Transverse colon (tissue), 4 donors: ENCODE measurements around the gene FAM234A. TPM values are rescaled to one million over a fixed set of nuclear protein-coding genes. Genes with fewer than 3 reads are reported as not detected.
"Not testable (repeated sequence)": the region's sequence is repeated elsewhere in the genome, so short reads cannot be mapped to it uniquely, and the experiment has no call there.

Experiments
- DNase-seq: peaks from one replicate; pipeline ENCODE4 v3.0.0-alpha.2; 2019
- H3K27ac ChIP-seq, 4 donors: fragments of 200-600 bp; sonication (generic); 2 replicates each; pipeline ENCODE4 v1.5.1; 2016 to 2018; ENCODE audit warnings: inconsistent platforms in 4 of 4
- H3K27me3 ChIP-seq: fragments of 200-600 bp; sonication (generic); 2 replicates; pipeline ENCODE4 v1.5.1; 2017; ENCODE audit warnings: inconsistent platforms
- H3K36me3 ChIP-seq, 4 donors: fragments of 200-600 bp; sonication (generic); 2 replicates each; pipeline ENCODE4 v1.5.1; 2017 to 2019; ENCODE audit warnings: inconsistent platforms in 4 of 4
- H3K4me1 ChIP-seq, 4 donors: fragments of 200-600 bp; sonication (generic); 2 replicates each; pipeline ENCODE4 v1.5.1; 2017 to 2020; ENCODE audit warnings: inconsistent platforms in 4 of 4
- H3K4me3 ChIP-seq, 4 donors: fragments of 200-600 bp; sonication (generic); 1 replicate in 1 of 4; 2 replicates in 3 of 4; pipeline versions ENCODE4 v1.5.1 to v1.6.1; 2017 to 2019; ENCODE audit warnings: inconsistent platforms in 4 of 4
- H3K9me3 ChIP-seq, 2 donors: fragments of 200-600 bp; sonication (generic); 2 replicates each; pipeline ENCODE4 v1.5.1; 2017 to 2019; ENCODE audit warnings: inconsistent platforms in 2 of 2
- EP300 ChIP-seq: sonication (generic); formaldehyde crosslinking; IDR thresholded peaks from one replicate; pipeline ENCODE4 v1.6.1; 2017; ENCODE audit warnings: antibody characterized with exemption, low read depth
- POLR2A ChIP-seq: fragments of 450-650 bp; IDR thresholded peaks from one replicate; pipeline ENCODE4 v1.6.1; 2016; ENCODE audit warnings: antibody characterized with exemption, mild to moderate bottlenecking, moderate library complexity
- POLR2AphosphoS5 ChIP-seq, 3 donors: sonication (generic); formaldehyde crosslinking; IDR thresholded peaks; one replicate each; pipeline ENCODE4 v1.6.1; 2016; ENCODE audit warnings: antibody characterized with exemption in 3 of 3
- WGBS, 2 donors: methylation state at CpG; one replicate each; pipeline ENCODE4 v1.1.5; 2018; ENCODE audit warnings: low coverage in 1 of 2; 5-methylcytosine and 5-hydroxymethylcytosine counted together
- in situ Hi-C, 4 donors: fragments of 200-750 bp; cut with MboI; loops; one replicate each; pipeline versions ENCODE4 v1.15.0 to v1.15.1; 2017; ENCODE audit warnings: low sequenced_read_pairs in 3 of 4, low pct_ligation_motif_present in 1 of 4, low pct_unique_long_range_greater_than_20kb in 1 of 4
- intact Hi-C: fragments of 100-400 bp; cut with DNase I; formaldehyde crosslinking; loops from one replicate; pipeline ENCODE4 v1.15.1; 2023; ENCODE audit warnings: low total_unique reads
- total RNA-seq, 4 donors: library from RNA; depleted of rRNA; stranded (reverse); fragments of >200 nt; gene quantifications; one replicate each; pipeline ENCODE4 v1.1.0, GENCODE V29; 2016
- TF ChIP-seq, protein P1 (sequence below), 5 experiments: fragments of 200-600 bp in 3 of 5; fragments of 450-650 bp in 2 of 5; sonication (generic) in 3 of 5; IDR thresholded peaks; 1 replicate in 2 of 5; 2 replicates in 3 of 5; pipeline ENCODE4 v1.5.1; 2016 to 2017; ENCODE audit warnings: antibody characterized with exemption in 5 of 5, inconsistent platforms in 3 of 5, mild to moderate bottlenecking in 2 of 5, moderate library complexity in 1 of 5

The FAM234A gene
- total RNA-seq, 4 donors from 2014 or later: 55.4 to 328 (median 112) TPM

DNA sequence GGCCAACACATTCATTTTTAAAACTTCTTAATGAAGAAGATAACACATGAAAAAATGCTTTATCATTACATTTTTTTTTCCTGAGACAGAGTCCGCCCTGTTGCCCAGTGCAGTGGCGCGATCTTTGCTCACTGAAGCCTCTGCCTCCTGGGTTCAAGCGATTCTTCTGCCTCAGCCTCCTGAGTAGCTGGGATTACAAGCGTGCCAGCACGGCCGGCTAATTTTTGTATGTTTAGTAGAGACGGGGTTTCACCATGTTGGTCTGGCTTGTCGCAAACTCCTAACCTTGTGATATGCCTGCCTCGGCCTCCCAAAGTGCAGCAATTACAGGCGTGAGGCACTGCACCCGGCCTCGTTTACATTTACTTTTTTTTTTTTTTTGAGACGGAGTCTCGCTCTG, 41.2 kb upstream of the FAM234A start:
- Histone ChIP-seq H3K4me1 (no peaks in the 10 kb centered on the region), H3K36me3 (peaks cover 0 to 85% (median 40%) of the 10 kb centered on the region in 4 donors), H3K27ac (no peak overlapping the region), H3K27me3 (no peaks in the 10 kb centered on the region), H3K9me3 (no peaks in the 10 kb centered on the region), H3K4me3 (no peak overlapping the region)
- DNase-seq: no peak
- 93 to 98% methylated on average over 8 to 15 of the region's 15 CpGs for WGBS, 2 donors
- intact Hi-C loops (no loop called here), in situ Hi-C loops (no loop called here)
- TF ChIP-seq, protein P1, sequence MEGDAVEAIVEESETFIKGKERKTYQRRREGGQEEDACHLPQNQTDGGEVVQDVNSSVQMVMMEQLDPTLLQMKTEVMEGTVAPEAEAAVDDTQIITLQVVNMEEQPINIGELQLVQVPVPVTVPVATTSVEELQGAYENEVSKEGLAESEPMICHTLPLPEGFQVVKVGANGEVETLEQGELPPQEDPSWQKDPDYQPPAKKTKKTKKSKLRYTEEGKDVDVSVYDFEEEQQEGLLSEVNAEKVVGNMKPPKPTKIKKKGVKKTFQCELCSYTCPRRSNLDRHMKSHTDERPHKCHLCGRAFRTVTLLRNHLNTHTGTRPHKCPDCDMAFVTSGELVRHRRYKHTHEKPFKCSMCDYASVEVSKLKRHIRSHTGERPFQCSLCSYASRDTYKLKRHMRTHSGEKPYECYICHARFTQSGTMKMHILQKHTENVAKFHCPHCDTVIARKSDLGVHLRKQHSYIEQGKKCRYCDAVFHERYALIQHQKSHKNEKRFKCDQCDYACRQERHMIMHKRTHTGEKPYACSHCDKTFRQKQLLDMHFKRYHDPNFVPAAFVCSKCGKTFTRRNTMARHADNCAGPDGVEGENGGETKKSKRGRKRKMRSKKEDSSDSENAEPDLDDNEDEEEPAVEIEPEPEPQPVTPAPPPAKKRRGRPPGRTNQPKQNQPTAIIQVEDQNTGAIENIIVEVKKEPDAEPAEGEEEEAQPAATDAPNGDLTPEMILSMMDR (IDR thresholded peaks at IDR 0.05): no peak
- TF ChIP-seq POLR2AphosphoS5 (IDR thresholded peaks at IDR 0.05): no peak
- no peak for TF ChIP-seq EP300
- no peak for TF ChIP-seq POLR2A

DNA sequence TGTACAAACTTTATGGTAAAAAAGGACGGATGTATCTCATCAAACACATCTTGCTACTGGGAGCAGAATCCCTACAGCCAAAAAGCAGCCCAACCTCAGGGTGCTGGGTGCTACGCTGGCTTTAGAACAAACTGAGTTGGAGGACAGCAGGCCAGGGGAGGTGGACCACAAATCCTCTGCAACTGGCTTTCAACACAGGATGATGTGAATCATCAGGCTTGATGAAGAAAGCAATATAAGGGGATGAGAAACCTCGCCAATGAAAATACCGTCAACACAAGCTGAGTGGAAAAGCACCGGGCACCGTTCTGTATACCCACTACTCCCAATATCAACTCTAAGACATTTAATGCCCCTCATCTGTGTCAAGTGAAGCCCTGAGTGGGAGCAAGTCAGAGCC, 40.1 kb upstream of the FAM234A start:
- Histone ChIP-seq H3K4me1 (no peaks in the 10 kb centered on the region), H3K36me3 (peaks cover 0 to 84% (median 40%) of the 10 kb centered on the region in 4 donors), H3K27me3 (no peaks in the 10 kb centered on the region), H3K9me3 (no peaks in the 10 kb centered on the region), H3K4me3 (no peak overlapping the region), H3K27ac (no peak overlapping the region)
- in situ Hi-C loops (no loop called here), intact Hi-C loops (no loop called here)
- no peak for DNase-seq
- no peak for TF ChIP-seq POLR2A
- 95% methylated on average over 6 of the region's 6 CpGs; no CpG with 5 or more reads in 1 of the 2 donors for WGBS, 2 donors

DNA sequence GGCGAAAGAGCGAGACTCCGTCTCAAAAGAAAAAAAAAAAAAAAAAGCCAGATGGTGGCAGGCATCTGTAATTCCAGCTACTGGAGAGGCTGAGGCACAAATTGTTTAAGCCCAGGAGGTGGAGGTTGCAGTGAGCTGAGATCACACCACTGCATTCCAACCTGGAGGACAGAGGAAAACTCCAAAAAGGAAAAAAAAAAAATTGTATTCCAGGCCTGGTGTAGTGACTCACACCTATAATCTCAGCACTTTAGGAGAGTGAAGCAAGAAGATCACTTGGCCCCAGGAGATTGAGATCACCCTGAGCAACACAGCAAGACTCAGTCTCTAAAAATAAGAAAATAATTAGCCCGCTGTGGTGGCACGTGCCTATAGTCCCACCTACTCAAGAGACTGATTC, 34.2 kb upstream of the FAM234A start:
- intact Hi-C loops: no loop called here
- Histone ChIP-seq H3K27me3 (no peaks in the 10 kb centered on the region), H3K27ac (no peak overlapping the region), H3K36me3 (peaks cover 0 to 73% (median 33%) of the 10 kb centered on the region in 4 donors), H3K4me1 (no peaks in the 10 kb centered on the region), H3K9me3 (no peaks in the 10 kb centered on the region), H3K4me3 (no peak overlapping the region)
- TF ChIP-seq POLR2A (no peak), EP300 (no peak), POLR2AphosphoS5 (IDR thresholded peaks at IDR 0.05) (no peak)
- TF ChIP-seq, protein P1 (IDR thresholded peaks at IDR 0.05): no peak
- DNase-seq: no peak
- WGBS, 2 donors: 94 to 95% methylated on average over 5 of the region's 5 CpGs
- in situ Hi-C loops: no loop called here

DNA sequence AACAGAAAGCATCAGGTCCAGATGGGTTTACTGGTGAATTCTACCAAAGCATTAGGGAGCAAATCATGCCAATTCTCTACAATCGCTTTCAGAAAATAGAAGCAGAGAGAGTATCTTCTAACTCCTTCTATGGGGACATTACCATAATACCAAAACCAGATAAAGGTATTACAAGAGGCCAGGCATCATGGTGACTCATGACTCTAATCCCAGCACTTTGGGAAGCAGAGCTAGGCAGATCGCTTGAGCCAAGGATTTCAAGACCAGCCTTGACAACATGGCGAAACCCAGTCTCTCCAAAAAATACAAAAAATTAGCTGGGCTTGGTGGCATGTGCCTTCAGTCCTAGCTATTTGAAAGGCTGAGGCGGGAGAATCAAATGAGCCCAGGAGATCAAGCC, 31.4 kb upstream of the FAM234A start:
- in situ Hi-C loops: no loop called here
- 95 to 100% methylated on average over 1 to 4 of the region's 4 CpGs for WGBS, 2 donors
- H3K36me3 ChIP-seq: peaks cover 0 to 75% (median 33%) of the 10 kb centered on the region in 4 donors
- intact Hi-C loops: no loop called here
- no peaks in the 10 kb centered on the region for H3K9me3 ChIP-seq
- H3K27ac ChIP-seq: no peak overlapping the region
- no peak for TF ChIP-seq POLR2A
- TF ChIP-seq EP300: no peak
- TF ChIP-seq POLR2AphosphoS5 (IDR thresholded peaks at IDR 0.05): no peak
- TF ChIP-seq, protein P1 (IDR thresholded peaks at IDR 0.05): no peak
- no peak overlapping the region for H3K4me3 ChIP-seq
- no peak for DNase-seq
- H3K27me3 ChIP-seq: no peaks in the 10 kb centered on the region
- H3K4me1 ChIP-seq: no peaks in the 10 kb centered on the region

DNA sequence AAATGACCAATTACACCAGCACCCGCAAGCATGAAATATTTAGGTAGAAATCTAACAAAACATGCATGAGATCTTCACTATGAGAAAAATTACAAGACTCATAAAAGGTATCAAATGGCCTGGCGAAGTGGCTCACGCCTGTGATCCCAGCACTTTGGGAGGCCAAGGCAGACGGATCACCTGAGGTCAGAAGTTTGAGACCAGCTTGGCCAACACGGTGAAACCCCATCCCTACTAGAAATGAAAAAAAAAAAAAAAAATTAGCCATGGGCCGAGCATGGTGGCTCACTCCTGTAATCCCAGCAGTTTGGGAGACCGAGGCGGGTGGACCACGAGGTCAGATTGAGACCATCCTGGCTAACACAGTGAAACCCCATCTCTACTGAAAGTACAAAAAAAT, 30.6 kb upstream of the FAM234A start:
- H3K27me3 ChIP-seq, in situ Hi-C loops: not testable (repeated sequence)
- peaks cover 0 to 75% (median 33%) of the 10 kb centered on the region in 4 donors for H3K36me3 ChIP-seq

DNA sequence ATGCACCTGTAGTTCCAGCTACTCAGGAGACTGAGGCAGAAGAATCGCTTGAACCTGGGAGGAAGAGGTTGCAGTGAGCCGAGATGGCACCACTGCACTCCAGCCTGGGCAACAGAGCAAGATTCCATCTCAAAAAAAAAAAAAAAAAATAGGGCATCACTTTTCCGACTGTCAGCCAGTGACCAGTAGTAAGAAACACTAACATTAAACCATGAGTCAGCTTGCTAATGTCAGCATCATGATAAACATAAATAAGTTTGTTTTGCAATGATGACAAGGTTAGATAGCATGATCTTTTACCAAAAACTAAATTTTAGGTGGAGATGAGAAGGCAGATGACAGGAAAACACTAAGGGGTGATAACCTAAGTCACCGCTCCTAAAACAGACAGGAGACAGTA, 25.3 kb upstream of the FAM234A start:
- H3K27ac ChIP-seq, DNase-seq, H3K4me1 ChIP-seq, H3K9me3 ChIP-seq, H3K27me3 ChIP-seq, in situ Hi-C loops, H3K4me3 ChIP-seq, intact Hi-C loops: not testable (repeated sequence)
- H3K36me3 ChIP-seq: peaks cover 0 to 61% (median 27%) of the 10 kb centered on the region in 4 donors
- 77 to 95% methylated on average over 3 to 4 of the region's 4 CpGs for WGBS, 2 donors

More for the DNA sequence above, 30.6 kb upstream of the FAM234A start:
- intact Hi-C loops, DNase-seq, H3K4me1 ChIP-seq, H3K4me3 ChIP-seq, H3K9me3 ChIP-seq, H3K27ac ChIP-seq: not testable (repeated sequence)
- WGBS, 2 donors: 90 to 93% methylated on average over 2 to 9 of the region's 9 CpGs

DNA sequence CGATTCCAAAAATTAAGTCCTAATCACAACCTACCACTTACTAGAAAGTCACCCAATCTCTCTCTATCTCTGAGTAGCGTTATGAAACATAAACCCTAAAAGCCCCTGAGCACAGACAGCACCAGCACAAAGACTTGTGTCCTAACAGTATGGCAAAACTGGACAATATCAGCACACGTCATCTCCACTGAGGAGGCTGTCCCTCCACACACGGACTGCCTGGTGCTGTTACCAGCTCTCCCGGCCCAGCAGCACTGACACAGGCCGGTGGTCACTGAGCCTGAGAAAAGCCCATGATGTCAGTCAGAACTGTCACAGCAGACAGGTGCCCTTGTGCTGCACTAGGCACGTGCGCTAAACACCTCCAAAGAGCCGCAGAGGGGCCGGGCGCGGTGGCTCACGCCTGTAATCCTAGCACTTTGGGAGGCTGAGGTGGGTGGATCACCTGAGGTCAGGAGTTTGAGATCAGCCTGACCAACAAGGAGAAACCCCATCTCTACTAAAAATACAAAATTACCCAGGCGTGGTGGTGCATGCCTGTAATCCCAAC, 22.9 kb upstream of the FAM234A start:
- H3K27ac ChIP-seq, H3K9me3 ChIP-seq, H3K4me3 ChIP-seq, DNase-seq, H3K27me3 ChIP-seq, in situ Hi-C loops, intact Hi-C loops, H3K4me1 ChIP-seq: not testable (repeated sequence)
- 90% methylated on average over 14 of the region's 14 CpGs; no CpG with 5 or more reads in 1 of the 2 donors for WGBS, 2 donors
- H3K36me3 ChIP-seq: peaks cover 0 to 44% (median 21%) of the 10 kb centered on the region in 4 donors
